GM21825 (cell line): ENCODE measurements around the gene MMS22L.

ENCODE experiments used
- ATAC-seq: cut with Tn5 transposase; IDR thresholded peaks from one replicate; pipeline ENCODE4 v1.9.1; 2021; ENCODE audit warnings: mild to moderate bottlenecking, moderate library complexity; ENCODE audit not compliant: unreplicated experiment

Gene MMS22L

DNA sequence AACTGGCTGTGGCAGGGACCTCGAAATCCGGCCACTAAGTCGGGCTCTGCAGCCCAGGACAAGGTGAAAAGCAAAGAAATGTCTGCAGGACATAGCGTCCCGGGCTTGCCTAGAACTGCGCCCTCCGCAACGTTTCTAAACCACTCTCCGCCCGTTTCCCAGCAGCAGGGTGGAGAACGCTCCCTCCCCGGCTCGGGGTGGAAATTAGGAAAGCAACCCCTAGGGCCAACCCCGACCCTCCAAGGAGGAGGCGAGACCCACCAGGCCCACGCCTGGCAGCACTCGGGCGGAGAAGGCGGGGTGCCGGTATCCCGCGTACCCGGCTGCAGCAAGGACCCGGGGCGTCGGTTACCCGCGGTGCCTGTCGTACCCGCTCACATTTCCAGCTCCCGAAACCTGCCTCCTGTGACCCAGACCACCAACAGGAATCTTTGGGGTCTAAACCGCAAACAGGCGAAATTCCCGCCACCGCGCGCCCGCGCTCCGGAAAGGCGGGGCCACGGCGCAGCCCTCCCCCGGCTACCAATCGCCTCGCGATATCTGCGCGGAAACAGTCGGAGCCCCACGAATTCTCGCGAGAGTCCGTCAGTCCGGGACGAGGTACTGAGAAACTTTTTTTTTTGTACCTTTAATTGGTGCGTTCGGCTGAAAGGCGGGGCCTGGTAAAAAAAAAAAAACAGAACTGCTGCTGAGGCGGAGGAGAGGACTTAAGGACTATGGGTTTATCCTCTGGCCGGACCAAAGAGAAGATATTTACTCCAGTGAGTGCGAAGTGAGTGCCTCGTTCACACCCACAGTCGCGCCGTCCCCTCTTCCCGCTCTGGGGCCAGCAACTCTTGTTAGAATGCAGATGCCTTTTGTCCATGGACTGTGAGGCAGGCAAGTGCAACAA is at the start of gene MMS22L:
MMS22L (minus strand) TSS at position 491 of the 892 bp plus-strand sequence. CDS start 739 bp downstream, outside the sequence.
- peak; percentile 99 for ATAC-seq

- ATAC-seq = no peak
Observed at GRCh38 chr6:97322811-97323210, 39.8 kb upstream of the MMS22L start.

GRCh38 chr6:97322226-97322625 is 39.2 kb upstream of the MMS22L start:
- ATAC-seq = no peak

DNA sequence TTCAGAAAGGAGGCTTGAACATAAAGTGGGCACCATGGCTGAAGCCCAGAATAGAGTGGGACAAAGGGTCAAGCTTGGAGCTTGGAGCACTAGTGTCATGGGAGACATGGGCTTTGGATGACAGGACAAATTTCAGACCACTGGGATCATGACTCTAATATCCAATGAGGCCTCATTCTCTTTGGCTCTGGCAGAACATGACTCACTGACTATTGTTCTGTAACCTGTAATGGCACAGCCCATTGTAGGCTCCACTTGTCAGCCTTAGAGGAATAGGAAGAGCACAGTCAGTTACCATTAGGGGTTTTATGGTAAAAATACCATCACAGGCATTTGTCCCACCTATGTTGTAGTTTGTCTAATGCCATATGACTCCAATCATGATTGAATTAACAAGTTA is 34.0 kb upstream of the MMS22L start:
- ATAC-seq = no peak

GRCh38 chr6:97312241-97312640 is 29.2 kb upstream of the MMS22L start:
- ATAC-seq = no peak

GRCh38 chr6:97306544-97307320 is 23.7 kb upstream of the MMS22L start:
- no peak for ATAC-seq

DNA sequence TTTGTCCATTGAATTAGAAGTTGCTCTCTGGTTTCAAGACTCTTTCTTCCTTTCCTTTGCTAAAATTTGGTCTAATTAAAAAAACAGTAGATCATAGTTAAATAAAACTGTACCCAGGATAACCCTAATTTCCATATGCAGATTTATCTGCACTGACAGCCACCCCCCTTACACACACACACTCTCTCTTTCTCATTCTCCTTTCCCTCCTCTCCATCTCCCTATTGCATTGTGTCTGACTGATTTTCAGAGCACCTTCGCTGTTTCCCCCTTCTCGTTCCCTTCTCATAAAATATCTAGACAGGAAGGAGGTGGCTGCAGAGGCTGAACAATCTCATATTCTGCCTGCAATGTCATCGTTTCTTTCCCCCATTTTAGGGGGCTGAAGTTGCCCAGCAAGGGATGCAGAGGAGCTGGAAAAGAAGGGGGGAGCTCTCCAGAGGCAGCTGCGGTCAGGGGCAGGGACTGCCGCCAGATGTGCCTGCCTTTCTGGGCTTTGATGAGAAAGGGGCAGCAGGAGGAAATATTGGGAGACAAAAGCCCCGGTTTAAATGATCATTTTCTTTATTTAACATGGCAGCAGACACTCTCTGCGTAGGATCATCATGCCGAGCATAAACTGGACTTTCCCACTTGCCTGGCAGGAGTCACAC is 22.5 kb upstream of the MMS22L start:
- no peak for ATAC-seq

- no peak for ATAC-seq
Observed at GRCh38 chr6:97304701-97305100, 21.7 kb upstream of the MMS22L start.

DNA sequence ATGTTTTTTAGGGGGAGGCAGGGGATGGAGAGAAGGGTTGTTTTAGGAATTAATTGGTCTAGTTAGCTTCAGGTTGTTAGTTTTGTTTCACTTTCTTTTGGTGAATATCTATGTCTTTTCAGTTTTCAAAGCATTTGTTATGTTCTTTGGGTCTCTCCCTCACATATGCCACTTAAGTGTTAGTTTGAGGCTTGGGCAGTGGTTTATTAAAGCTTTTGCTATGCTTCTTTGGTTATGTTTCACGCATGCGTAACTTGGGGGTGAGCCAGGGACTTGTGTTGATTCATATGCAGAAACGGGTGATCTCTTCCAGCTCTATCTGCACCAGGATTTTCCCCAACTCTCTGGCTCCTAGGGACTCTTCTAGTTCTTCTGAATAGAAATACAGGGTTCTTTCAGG is 11.4 kb upstream of the MMS22L start:
- ATAC-seq = no peak

DNA sequence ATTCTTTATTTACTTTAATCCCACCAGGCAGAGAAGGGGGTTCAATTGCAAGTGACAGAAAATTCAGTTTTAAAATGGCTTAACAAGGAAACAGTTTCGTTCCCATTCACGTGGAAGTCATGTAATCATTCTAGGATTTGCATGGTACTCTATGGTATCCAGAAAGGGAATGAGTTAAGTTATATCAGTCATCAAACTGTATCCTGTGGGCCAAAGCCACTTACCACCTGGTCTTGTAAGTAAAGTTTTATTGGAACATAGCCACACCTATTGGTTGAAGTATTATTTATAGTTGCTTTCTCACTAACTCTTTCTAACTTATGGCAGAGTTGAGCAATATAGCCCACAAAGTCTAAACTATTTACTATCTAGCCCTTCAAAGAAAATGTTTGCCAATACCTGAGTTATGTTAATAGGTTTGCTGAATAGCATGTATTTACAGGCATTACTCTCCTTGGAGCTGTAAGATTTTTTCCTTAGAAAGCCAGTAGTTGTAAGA is 10.2 kb upstream of the MMS22L start:
- ATAC-seq = no peak

DNA sequence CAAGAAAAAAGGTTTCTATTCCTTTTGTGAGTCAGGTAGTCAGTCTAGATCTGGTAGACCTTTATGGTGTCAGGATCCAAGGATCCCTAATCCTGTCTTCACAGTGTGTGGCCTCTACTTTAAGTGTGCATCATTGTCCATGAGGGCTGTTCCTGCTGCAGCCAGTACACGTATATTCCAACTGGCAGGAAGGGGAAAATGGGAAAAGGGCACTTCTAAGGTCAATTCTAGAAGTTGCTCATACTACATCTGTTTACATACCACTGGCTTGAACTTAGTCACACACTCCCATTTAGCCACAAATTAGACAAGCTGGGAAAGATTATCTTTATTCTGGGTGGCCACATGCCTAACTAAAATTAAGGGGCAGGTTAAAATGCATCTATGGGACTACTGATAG is 9.7 kb upstream of the MMS22L start:
- ATAC-seq = no peak

GRCh38 chr6:97291896-97292295 is 8.9 kb upstream of the MMS22L start:
- ATAC-seq = no peak

DNA sequence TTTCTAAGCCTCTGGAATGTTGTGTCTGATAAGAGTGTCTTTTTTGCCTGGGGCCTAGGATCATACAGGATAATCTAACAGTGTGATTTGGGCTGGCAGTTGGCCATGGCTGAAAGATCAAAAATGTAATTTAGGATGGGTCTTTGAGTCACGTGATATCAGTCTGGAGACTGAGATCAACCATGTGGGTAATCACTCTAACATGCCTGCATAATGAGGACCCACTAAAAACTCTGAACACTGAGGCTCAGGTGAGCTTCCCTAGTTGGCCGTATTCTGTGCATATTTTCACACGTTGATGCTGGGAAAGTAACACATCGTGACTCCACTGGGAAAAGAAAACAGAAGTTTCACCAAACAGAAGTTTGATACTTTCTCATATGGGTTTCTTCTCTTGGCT is 6.3 kb upstream of the MMS22L start:
- ATAC-seq = no peak

GRCh38 chr6:97288188-97288587 is 5.2 kb upstream of the MMS22L start:
- ATAC-seq = no peak

- peak; percentile 10 for ATAC-seq
Observed at GRCh38 chr6:97282238-97282725, 734 bp downstream of the MMS22L start.

DNA sequence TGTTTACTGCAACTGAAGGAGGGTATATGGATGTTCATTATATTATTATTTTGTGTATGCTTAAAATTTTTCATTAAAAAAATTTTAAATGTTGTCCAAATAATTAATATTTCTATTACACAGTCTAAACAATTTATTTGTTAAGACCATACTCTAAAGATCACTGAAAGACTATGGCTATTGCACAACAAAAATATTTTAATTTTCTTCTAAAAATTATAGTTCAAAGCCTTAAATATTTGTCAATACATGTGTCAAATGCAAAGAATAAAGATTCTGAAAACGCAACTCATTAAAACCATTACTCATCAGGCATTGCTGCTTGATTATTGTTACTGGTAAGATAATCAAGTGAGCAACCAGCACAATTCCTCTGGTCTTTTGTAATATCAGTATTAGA is 2.2 kb downstream of the MMS22L start:
- ATAC-seq = no peak

GRCh38 chr6:97275804-97276203 is 7.2 kb downstream of the MMS22L start:
- ATAC-seq = no peak

- ATAC-seq = no peak
Observed at GRCh38 chr6:97269821-97270220, 13.2 kb downstream of the MMS22L start.

- ATAC-seq = no peak
Observed at GRCh38 chr6:97262676-97263075, 20.3 kb downstream of the MMS22L start.

GRCh38 chr6:97246842-97247241 is 36.2 kb downstream of the MMS22L start:
- ATAC-seq = no peak

DNA sequence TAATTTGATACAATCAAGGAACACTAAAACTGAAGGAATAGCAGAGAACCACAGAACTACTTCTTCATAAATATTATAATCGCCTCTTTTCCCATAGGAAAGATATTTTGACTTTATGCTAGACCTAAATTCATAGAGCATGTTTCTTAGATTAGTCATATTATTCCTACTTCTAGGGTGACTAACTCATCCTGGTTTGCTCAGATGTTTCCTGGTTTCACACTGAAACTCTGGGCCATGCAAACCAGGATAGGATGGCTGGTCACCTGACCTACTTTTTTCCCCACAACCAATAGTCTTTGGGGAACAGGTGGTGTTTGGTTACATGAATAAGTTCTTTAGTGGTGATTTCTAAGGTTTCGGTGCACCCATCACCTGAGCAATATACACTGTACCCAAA is 42.8 kb downstream of the MMS22L start:
- no peak for ATAC-seq
